HL-60/S4 treated with phorbol 12-myristate 13-acetate at 8.2 ng/mL for 4 days and 3 days (cell line): ENCODE measurements around the gene HAPLN2.
"Not testable (repeated sequence)": the region's sequence is repeated elsewhere in the genome, so short reads cannot be mapped to it uniquely, and the experiment has no call there.

Experiments
- in situ Hi-C: fragments of 300-500 bp; cut with MboI; formaldehyde crosslinking; loops from 2 replicates; pipeline ENCODE4 v1.15.0; 2022; ENCODE audit warnings: low sequenced_read_pairs

HAPLN2 gene

GRCh38 chr1:156615946-156616345, 3.3 kb upstream of the HAPLN2 start:
- in situ Hi-C loops = no loop called here

GRCh38 chr1:156616463-156616862, 2.8 kb upstream of the HAPLN2 start:
- in situ Hi-C loops = no loop called here

DNA sequence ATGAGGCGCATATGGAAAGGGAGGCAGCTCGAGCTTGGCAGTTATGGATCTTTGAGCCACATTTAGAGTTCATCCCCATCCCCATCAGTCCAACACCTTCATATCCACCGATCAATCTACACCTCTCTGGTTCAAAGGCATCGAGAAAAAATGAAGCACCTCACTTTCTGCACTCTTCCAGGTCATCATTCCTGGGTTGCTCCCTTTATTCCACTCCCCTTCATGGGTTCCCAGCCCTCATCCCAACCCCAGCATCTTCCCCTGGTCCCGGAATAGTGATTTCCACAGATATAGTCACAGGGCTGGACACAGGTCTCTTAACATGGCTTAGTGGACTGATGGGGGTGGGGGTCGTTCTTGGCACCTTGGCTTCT, 354 bp downstream of the HAPLN2 start:
- in situ Hi-C loops = no loop called here

DNA sequence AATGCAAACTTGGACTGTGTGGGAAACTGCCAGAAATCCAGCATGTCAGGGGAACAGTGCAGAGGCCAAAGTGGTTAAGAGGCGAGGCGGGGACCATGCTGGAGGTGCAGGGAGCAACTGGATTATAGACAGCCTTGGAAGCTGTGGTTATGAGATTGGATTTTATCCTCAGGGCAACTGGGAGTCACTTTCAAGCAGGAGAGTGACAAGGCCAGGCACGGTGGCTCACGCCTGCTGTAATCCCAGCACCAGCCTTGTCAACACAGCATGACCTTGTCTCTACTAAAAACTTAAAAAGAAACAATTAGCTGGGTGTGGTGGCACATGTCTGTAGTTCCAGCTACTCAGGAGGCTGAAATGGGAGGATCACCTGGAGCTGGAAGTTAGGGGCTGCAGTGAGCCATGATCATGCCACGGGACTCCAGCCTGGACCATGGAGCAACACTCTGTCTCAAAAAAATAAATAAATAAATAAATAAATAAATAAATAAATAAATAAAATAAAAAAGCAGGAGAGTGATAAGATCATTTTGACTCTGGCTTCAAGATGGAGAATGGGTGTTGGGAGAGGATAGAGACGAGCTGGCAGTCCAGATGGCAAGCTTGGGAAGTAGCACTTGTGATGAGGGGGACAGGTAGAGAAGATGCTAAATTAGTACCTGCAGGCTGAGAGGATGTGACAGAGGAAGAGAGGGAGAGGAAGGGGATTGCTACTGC, 3.5 kb downstream of the HAPLN2 start:
- in situ Hi-C loops = no loop called here

DNA sequence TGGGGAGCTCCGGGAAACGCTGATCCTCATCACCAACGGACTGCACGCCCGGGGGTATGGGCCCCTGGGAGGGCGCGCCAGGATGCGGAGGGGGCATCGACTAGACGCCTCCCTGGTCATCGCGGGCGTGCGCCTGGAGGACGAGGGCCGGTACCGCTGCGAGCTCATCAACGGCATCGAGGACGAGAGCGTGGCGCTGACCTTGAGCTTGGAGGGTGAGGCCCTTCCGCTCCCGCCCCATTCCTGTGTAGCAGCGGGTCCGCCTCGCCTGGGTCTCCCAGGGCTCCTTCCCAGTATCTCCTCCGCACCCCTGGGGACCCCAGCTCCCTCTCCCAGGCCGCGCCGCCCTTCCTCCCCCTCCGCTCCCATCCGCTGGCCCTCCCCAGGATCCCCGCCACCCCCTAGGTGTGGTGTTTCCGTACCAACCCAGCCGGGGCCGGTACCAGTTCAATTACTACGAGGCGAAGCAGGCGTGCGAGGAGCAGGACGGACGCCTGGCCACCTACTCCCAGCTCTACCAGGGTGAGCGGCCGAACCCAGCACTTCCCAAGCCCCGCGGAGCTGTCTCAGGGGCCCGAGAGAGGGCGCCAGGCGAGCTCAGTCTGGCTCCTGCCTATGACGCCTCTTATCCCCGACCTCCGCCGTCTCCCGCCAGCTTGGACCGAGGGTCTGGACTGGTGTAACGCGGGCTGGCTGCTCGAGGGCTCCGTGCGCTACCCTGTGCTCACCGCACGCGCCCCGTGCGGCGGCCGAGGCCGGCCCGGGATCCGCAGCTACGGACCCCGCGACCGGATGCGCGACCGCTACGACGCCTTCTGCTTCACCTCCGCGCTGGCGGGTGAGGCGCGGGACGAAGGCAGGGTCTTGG, 5.0 kb downstream of the HAPLN2 start:
- in situ Hi-C loops = no loop called here

DNA sequence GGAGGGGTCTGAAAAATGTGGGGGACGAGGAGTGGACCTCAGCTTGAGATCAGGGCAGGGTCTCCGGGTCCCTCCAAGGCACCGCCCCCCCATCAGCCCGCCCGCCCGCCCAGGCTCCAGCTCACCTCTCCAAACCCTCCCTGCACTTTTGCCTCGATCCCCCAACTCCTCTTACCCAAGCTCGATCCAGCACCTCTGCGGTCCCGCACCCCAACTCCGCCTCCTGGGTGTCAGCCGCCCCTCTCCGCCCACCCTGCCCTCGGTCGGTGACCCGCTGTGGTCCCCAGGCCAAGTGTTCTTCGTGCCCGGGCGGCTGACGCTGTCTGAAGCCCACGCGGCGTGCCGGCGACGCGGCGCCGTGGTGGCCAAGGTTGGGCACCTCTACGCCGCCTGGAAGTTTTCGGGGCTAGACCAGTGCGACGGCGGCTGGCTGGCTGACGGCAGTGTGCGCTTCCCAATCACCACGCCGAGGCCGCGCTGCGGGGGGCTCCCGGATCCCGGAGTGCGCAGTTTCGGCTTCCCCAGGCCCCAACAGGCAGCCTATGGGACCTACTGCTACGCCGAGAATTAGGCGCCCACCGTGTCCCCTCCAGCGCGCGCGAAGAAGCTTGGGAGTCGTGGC, 5.7 kb downstream of the HAPLN2 start:
- in situ Hi-C loops = no loop called here

GRCh38 chr1:156625436-156626078, 6.3 kb downstream of the HAPLN2 start:
- in situ Hi-C loops = no loop called here

- in situ Hi-C loops = no loop called here
Observed at GRCh38 chr1:156626079-156626438, 6.8 kb downstream of the HAPLN2 start.

DNA sequence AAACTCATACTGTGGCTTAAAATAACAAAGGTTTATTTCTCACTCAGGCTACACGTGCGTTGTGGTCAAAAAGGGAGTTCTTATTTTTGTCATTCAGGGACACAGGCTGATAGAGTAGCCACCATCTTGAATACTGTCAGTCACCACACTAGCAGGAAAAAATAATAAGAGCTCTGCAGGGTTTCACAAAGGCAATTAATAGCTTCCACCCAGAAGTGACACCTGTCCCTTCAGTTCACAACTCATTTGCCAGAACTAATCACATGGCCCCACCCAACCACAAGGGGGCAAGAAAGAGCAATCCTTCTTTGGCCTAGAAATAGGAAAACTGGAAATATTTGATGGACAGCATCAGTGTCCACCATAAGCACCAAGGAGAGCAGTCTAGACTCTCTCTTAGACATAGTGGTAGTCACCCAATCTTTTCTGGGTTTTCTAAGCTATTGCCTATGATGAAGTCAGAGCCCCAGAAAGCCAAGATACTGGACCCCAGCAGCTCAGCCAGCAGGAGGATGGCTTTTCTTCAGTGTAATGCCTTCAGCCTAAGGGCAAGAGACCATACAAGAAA, 8.2 kb downstream of the HAPLN2 start:
- in situ Hi-C loops = no loop called here

DNA sequence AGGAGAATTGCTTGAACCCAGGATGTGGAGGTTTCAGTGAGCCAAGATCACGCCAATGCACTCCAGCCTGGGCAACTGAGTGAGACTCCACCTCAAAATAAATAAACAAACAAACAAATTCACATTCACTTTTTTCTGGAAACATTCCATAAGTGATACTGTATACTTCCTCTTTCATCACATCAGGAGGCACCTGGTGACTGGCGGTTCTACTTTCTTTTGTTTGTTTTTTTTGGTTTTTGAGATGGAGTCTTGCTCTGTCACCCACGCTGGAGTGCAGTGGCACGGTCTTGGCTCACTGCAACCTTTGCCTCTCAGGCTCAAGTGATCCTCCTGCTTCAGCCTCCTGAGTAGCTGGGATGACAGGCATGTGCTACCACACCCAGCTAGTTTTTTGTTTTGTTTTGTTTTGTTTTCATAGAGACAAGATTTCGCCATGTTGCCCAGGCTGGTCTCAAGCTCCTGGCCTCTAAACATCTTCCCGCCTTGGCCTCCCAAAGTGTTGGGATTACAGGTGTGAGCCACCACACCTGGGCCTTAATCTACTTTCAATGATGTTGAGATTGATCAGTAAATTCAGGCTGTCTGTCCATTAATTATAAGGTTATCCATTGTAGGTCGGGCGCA, 10.7 kb downstream of the HAPLN2 start:
- in situ Hi-C loops = no loop called here

GRCh38 chr1:156631152-156631551, 11.9 kb downstream of the HAPLN2 start:
- in situ Hi-C loops = not testable (repeated sequence)

DNA sequence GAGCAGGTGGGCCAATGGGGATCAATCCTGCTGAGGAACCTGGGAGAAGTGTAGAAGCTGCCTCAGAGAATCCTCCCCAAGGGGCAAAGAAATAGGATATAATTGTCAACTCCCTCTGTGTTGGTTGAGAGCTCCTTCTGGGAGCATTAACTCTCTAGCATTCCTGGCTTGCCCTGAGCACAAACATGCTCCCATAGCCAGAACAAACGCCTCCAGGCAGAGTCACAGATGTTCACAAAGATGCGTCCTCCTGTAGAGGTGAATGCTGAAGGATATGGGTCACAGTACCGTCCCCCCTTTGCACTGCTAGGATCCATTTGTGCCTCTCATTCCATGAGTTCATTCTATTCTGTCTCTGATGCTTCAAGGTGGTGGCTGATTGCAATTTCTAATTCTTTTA, 13.1 kb downstream of the HAPLN2 start:
- in situ Hi-C loops = no loop called here

DNA sequence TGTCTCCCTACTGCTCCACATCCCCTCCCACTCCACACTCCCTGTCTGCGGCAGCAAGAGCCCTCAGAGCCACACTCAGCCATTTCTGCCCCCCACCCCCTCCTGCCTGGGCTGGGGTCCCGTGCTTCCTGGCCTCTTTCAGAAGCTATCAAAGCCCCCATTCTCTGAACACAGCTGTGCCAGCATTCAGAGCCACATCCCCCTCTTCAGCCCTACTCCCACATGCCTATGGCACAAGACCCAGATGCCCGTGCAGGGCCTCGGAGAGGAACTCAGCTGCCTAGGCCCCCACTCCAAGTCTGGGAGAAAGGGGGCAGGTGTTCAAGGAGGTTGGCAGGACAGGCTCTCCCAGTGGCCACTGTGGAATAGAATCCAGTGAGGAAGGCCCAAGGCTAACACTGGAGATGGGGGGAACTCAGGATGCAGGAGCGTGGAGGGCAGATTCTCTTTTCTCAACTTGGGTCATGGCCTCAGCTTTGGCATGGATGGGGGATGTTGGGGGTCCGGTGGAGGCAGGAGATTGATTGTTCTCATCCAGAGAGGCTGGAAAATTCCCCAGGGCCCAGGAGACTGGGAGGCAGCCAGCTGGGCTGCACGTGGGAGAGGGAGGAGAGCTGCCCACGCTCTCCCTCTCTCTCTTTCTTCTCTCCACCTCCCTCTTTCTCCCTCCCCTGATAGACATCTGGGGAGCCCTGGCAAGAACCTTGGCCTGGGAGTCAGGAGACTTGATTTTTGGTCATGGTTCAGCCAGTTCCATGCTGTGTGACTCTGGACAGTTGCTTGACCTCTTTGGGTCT, 19.2 kb downstream of the HAPLN2 start:
- in situ Hi-C loops = no loop called here

- in situ Hi-C loops = no loop called here
Observed at GRCh38 chr1:156639601-156640101, 20.4 kb downstream of the HAPLN2 start.

DNA sequence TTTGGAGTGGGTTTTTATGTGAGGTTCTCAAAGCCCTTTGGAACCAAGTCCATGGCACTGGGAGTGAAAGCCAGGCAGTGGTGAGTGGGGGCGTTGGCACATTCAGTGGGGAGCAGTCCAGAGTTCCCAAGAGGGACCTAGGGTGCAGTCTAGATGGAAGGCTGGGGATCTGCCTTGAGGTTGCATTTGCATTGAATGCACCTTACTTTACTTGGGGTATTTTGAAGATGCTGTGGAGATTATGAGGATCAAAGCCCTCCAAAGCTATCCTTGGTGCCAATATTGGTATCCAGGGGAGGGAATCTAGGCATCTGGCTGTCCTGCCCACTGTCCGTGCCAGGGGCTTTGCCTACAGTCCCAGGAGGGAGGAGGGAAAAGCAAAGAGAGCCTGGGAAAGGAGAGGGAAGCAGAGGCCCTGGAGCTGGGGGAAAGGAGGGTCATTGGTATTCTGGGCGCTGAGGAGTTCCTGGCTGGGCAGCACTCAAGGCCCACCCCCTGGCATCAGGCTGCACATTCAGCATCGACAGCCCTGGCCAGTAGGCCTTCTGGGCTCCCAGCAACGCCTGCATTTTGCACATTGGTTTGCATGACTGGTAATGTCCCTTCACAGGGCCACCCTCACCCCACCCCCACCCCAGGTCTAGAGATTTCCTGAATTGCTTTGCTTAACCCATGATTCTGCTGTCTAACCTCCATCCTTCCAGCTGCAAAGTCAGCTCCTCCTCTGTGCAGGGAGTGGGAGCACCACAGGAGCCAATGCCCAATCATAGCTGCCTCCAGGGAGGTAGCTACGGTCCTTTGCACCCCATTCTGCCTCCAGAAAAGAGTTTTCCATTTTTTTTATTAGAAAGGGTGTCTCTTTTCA, 21.9 kb downstream of the HAPLN2 start:
- in situ Hi-C loops = no loop called here

DNA sequence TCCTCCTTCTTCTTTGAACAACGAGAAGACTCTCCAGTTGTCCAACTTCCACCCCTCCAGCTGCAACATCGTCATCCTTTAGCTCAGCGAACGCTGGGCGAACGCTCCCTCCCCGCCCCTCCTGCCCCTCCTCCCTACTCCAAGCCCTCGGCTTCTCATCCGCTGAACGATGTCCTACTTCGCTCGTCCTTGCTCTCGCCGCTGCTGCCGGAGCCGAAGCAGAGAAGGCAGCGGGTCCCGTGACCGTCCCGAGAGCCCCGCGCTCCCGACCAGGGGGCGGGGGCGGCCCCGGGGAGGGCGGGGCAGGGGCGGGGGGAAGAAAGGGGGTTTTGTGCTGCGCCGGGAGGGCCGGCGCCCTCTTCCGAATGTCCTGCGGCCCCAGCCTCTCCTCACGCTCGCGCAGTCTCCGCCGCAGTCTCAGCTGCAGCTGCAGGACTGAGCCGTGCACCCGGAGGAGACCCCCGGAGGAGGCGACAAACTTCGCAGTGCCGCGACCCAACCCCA, 22.6 kb downstream of the HAPLN2 start, which contains the start of gene BCAN:
Gene BCAN, plus strand, starts transcription at position 357 of the 504 bp plus-strand sequence. CDS start 3,938 bp downstream, outside the sequence.
- in situ Hi-C loops = no loop called here

- in situ Hi-C loops = no loop called here
Observed at GRCh38 chr1:156642265-156643048, 23.2 kb downstream of the HAPLN2 start.
